GM18868 (cell line): Measurements from ENCODE around the gene PSD2.

Source experiments
- ATAC-seq: cut with Tn5 transposase; IDR thresholded peaks from one replicate; pipeline ENCODE4 v1.9.1; 2021; ENCODE audit warnings: mild to moderate bottlenecking, moderate library complexity; ENCODE audit not compliant: unreplicated experiment

Gene PSD2

GRCh38 chr5:139872851-139873794 is 77.5 kb downstream of the PSD2 start:
- ATAC-seq: no peak

- no peak for ATAC-seq
Observed at GRCh38 chr5:139875957-139876356, 80.3 kb downstream of the PSD2 start.

- ATAC-seq: no peak
Observed at GRCh38 chr5:139877129-139877597, 81.6 kb downstream of the PSD2 start.

GRCh38 chr5:139878093-139878492 is 82.5 kb downstream of the PSD2 start:
- ATAC-seq: no peak

GRCh38 chr5:139880416-139881142 is 85.0 kb downstream of the PSD2 start:
- ATAC-seq: no peak

GRCh38 chr5:139881143-139881733 is 85.6 kb downstream of the PSD2 start:
- no peak for ATAC-seq

- ATAC-seq: no peak
Observed at GRCh38 chr5:139882316-139882715, 86.7 kb downstream of the PSD2 start.

GRCh38 chr5:139882961-139883539 is 87.4 kb downstream of the PSD2 start:
- no peak for ATAC-seq

- no peak for ATAC-seq
Observed at GRCh38 chr5:139884144-139884543, 88.5 kb downstream of the PSD2 start.

- ATAC-seq: no peak
Observed at GRCh38 chr5:139884734-139885133, 89.1 kb downstream of the PSD2 start.

- ATAC-seq: no peak
Observed at GRCh38 chr5:139885172-139885856, 89.7 kb downstream of the PSD2 start.

- no peak for ATAC-seq
Observed at GRCh38 chr5:139885857-139886208, 90.2 kb downstream of the PSD2 start.

GRCh38 chr5:139886213-139886612 is 90.6 kb downstream of the PSD2 start:
- no peak for ATAC-seq

GRCh38 chr5:139888370-139888769 is 92.8 kb downstream of the PSD2 start:
- no peak for ATAC-seq

GRCh38 chr5:139889410-139889809 is 93.8 kb downstream of the PSD2 start:
- no peak for ATAC-seq

- no peak for ATAC-seq
Observed at GRCh38 chr5:139893873-139894272, 98.3 kb downstream of the PSD2 start.
